Measurements from ENCODE around the gene ZBTB20. TPM values are rescaled to one million over a fixed set of nuclear protein-coding genes. Genes with fewer than 3 reads are reported as not detected.

Gene ZBTB20
- total and polyA plus RNA-seq, 10 of the 15 experiments (the other 5 are each of a cell fraction or from before 2014, with no cell fraction given): 0.20 to 5.5 (median 2.2) TPM

GRCh38 chr3:114327665-114328064 is 819.4 kb downstream of the ZBTB20 start (continued):
- TF ChIP-seq, protein P1, sequence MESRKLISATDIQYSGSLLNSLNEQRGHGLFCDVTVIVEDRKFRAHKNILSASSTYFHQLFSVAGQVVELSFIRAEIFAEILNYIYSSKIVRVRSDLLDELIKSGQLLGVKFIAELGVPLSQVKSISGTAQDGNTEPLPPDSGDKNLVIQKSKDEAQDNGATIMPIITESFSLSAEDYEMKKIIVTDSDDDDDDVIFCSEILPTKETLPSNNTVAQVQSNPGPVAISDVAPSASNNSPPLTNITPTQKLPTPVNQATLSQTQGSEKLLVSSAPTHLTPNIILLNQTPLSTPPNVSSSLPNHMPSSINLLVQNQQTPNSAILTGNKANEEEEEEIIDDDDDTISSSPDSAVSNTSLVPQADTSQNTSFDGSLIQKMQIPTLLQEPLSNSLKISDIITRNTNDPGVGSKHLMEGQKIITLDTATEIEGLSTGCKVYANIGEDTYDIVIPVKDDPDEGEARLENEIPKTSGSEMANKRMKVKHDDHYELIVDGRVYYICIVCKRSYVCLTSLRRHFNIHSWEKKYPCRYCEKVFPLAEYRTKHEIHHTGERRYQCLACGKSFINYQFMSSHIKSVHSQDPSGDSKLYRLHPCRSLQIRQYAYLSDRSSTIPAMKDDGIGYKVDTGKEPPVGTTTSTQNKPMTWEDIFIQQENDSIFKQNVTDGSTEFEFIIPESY (IDR thresholded peaks at IDR 0.05): 0 out of 2 replicates have a peak, but pooled peaks have one; percentile 42
- TF ChIP-seq BACH1 (IDR thresholded peaks at IDR 0.05; ENCODE audit: borderline replicate concordance) (peak; percentile 16; the same call in 1 of the 2 replicates), MTA2 (IDR thresholded peaks at IDR 0.05; ENCODE audit: low read depth) (peak; percentile 57; the same call in 1 of the 2 replicates)

DNA sequence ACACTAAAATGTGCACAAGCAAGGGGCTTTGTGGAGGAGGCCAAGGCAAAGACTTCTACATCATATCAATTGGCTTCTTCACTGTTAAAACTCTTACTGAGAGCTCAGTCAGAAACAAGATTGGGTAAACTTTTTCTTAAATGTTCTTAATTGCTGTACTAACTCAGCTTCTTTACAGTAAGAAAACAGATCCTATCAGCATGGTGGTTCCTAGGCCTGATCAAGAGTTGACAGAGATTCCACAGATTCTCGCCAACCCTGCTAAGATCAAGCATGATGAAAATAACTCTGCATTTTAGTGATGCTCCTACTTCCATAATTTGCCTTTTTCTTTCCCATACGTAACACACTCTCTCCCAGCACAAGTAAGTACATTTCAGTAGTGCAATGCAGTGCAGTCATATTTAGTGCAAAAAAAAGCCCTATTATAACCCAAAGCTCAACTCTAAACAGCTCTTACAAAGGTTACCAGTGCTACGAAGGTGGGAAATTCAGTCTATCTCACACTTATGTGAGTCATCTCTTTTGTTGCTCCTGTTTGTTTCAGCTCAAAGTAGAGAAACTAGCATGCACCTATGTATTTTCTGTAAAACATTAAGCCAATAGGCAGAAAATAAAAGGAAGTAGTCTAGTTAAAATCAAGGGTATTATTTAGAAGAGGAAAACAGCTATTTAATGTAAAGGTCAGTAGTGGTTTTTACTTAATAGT is 823.4 kb downstream of the ZBTB20 start:
- H3K4me3 ChIP-seq: no peak overlapping the region
- H3K9me3 ChIP-seq (replicated peaks; ENCODE audit: control insufficient read depth, insufficient read depth, low read length): no peaks in the 10 kb centered on the region
- no TSS peak for BruUV-seq (replicated peaks)
- RAD21 ChIA-PET (ENCODE audit: unreplicated experiment): interaction anchor here (0.9 to 5.2 kb wide), 13 partner anchors 10 to 110 kb away, joined by 3 to 80 read pairs (median 8); partner anchors contain the start of gene TIGIT
- H3K27ac ChIP-seq (ENCODE audit: control insufficient read depth, insufficient read depth): no peak overlapping the region
- H3K9ac ChIP-seq (ENCODE audit: control insufficient read depth, insufficient read depth, low read length): no peak overlapping the region
- ATAC-seq (peak; percentile 77), FAIRE-seq (no peak), DNase-seq (ENCODE audit: low read depth, low spot score) (no peak)
- no peaks in the 10 kb centered on the region for H4K20me1 ChIP-seq (ENCODE audit: control insufficient read depth, insufficient read depth)
- SMC1A ChIA-PET (ENCODE audit: uncharacterized antibody, unreplicated experiment): interaction anchor here (0.8 to 3.6 kb wide), 17 partner anchors 9 to 116 kb away, joined by 3 to 57 read pairs (median 4); partner anchors contain the start of gene TIGIT
- H3K4me1 ChIP-seq (ENCODE audit: control insufficient read depth, insufficient read depth, low read length): peaks cover 4% of the 10 kb centered on the region; the same call in 1 of the 2 replicates
- in situ Hi-C loops (cut with MboI) (no loop called here), intact Hi-C loops (cut with micrococcal nuclease; ENCODE audit: unreplicated experiment) (no loop called here)
- H3K4me2 ChIP-seq (ENCODE audit: control insufficient read depth, insufficient read depth): no peak overlapping the region
- CTCF ChIA-PET: interaction anchor here (1.0 to 4.3 kb wide), 10 partner anchors 8 to 60 kb away, joined by 3 to 45 read pairs (median 6); partner anchors contain the start of gene TIGIT
- POLR2A ChIA-PET: interaction anchor here (0.6 to 3.4 kb wide), 7 partner anchors 10 to 1765 kb away, joined by 3 to 26 read pairs (median 5); no protein-coding TSS in a partner anchor
- no peaks in the 10 kb centered on the region for H3K79me2 ChIP-seq (ENCODE audit: control insufficient read depth, insufficient read depth, low read length)
- no peaks in the 10 kb centered on the region for H3K27me3 ChIP-seq (replicated peaks in 1 of 2; ENCODE audit: control insufficient read depth in 2 of 2, insufficient read depth in 2 of 2, low read length in 1 of 2)
- WGBS (ENCODE audit: insufficient coverage, insufficient replicate concordance, low lambda C conversion rate, missing lambda C conversion rate): 65% methylated on average over 3 of the region's 3 CpGs
- H3K36me3 ChIP-seq (ENCODE audit: control insufficient read depth in 2 of 2, insufficient read depth in 2 of 2, low read length in 1 of 2): no peaks in the 10 kb centered on the region; a peak in 1 of 4 replicates
- no peak overlapping the region for H2AFZ ChIP-seq (ENCODE audit: control insufficient read depth, low read depth, low read length)
- TF ChIP-seq SUZ12 (IDR thresholded peaks at IDR 0.05; ENCODE audit: unreplicated experiment) (no peak), SKIL (IDR thresholded peaks at IDR 0.05; ENCODE audit: low read depth, poor library complexity, severe bottlenecking) (peak; percentile 39), BHLHE40 (IDR thresholded peaks at IDR 0.05; ENCODE audit: borderline replicate concordance in 1 of 2, low read depth in 2 of 2, low read length in 1 of 2) (0 out of 4 replicates have a peak, but pooled peaks of 1 of the 2 experiments have one; percentile 33), WRNIP1 (IDR thresholded peaks at IDR 0.05; ENCODE audit: borderline replicate concordance, low read depth, low read length) (no peak), ATF7 (IDR thresholded peaks at IDR 0.05; ENCODE audit: low read depth) (peak; percentile 31; the same call in 1 of the 2 replicates), STAT3 (IDR thresholded peaks at IDR 0.05; ENCODE audit: low read depth, low read length) (no peak), EP300 (IDR thresholded peaks at IDR 0.05; ENCODE audit: borderline replicate concordance in 1 of 2, control insufficient read depth in 1 of 2, low read depth in 2 of 2, low read length in 2 of 2) (0 out of 4 replicates have a peak, but pooled peaks of 1 of the 2 experiments have one; percentile 44), IKZF2 (IDR thresholded peaks at IDR 0.05) (peak in 1 of 2 experiments; percentile 38; a peak in 2 of 4 replicates), SIN3A (IDR thresholded peaks at IDR 0.05; ENCODE audit: low read depth, low read length) (no peak)
